H1 (cell line): Measurements from ENCODE around the gene C16orf54. TPM values are rescaled to one million over a fixed set of nuclear protein-coding genes. Genes with fewer than 3 reads are reported as not detected.

Experiments used
- CTCF ChIA-PET: fragments of 300-600 bp; sonication (Branson Sonifier 250); formaldehyde crosslinking; loops from one replicate; lab custom pipeline; 2021; ENCODE audit not compliant: partially characterized antibody; lab: Charles Lee
- POLR2A ChIA-PET: fragments of 300-600 bp; sonication (Branson Sonifier 250); formaldehyde crosslinking; loops from one replicate; lab custom pipeline; 2021; ENCODE audit warnings: inconsistent platforms; ENCODE audit not compliant: partially characterized antibody; lab: Charles Lee
- DNase-seq, 2 experiments: peaks; one replicate each; pipeline versions ENCODE4 v3.0.0 to v3.0.0-alpha.2; 2010 to 2022; ENCODE audit warnings: low spot score in 2 of 2, low read depth in 1 of 2, mixed read lengths in 1 of 2
- FAIRE-seq: peaks from 2 replicates; lab custom pipeline; 2011; peaks lifted over from hg19 to GRCh38; lab: Jason Lieb, UNC
- H2AFZ ChIP-seq: 2 replicates; pipeline ENCODE4 v1.8.1; 2012; ENCODE audit warnings: low read length, inconsistent platforms
- H2AK5ac ChIP-seq: 2 replicates; pipeline ENCODE4 v1.6.1; 2013; ENCODE audit warnings: low read depth, low read length
- H2BK120ac ChIP-seq: replicated peaks from 2 replicates; pipeline ENCODE3; 2013; ENCODE audit warnings: low read depth, low read length, inconsistent platforms
- H2BK12ac ChIP-seq: 2 replicates; pipeline ENCODE4 v1.6.1; 2013; ENCODE audit warnings: low read depth, low read length
- H2BK15ac ChIP-seq: 2 replicates; pipeline ENCODE4 v1.6.1; 2013; ENCODE audit warnings: low read length
- H2BK20ac ChIP-seq: 2 replicates; pipeline ENCODE4 v1.6.1; 2013; ENCODE audit warnings: low read length
- H2BK5ac ChIP-seq: 2 replicates; pipeline ENCODE4 v1.6.1; 2013; ENCODE audit warnings: low read depth, low read length
- H3K14ac ChIP-seq: 2 replicates; pipeline ENCODE4 v1.6.1; 2013; ENCODE audit warnings: inconsistent platforms; ENCODE audit not compliant: insufficient read length
- H3K18ac ChIP-seq: 2 replicates; pipeline ENCODE4 v1.6.1; 2013; ENCODE audit warnings: low read length; ENCODE audit errors: extremely low read depth
- H3K23ac ChIP-seq: 2 replicates; pipeline ENCODE4 v1.6.1; 2013; ENCODE audit warnings: inconsistent platforms; ENCODE audit not compliant: insufficient read length
- H3K23me2 ChIP-seq: 2 replicates; pipeline ENCODE4 v1.6.1; 2013; ENCODE audit warnings: low read depth, low read length
- H3K27ac ChIP-seq: 2 replicates; pipeline ENCODE4 v1.6.1; 2011; ENCODE audit warnings: low read depth, low read length, inconsistent platforms
- H3K27me3 ChIP-seq, 4 experiments: replicated peaks in 1 of 4; 1 replicate in 1 of 4; 2 replicates in 3 of 4; pipeline versions ENCODE4 v1.6.1 to v1.8.1; 2011 to 2013; ENCODE audit warnings: low read length in 3 of 4, mild to moderate bottlenecking in 3 of 4, inconsistent platforms in 2 of 4, mixed read lengths in 2 of 4, moderate library complexity in 1 of 4; ENCODE audit not compliant: control insufficient read depth in 3 of 4, insufficient read depth in 3 of 4; ENCODE audit errors: extremely low read depth in 1 of 4
- H3K36me3 ChIP-seq, 4 experiments: 2 replicates each; pipeline versions ENCODE4 v1.6.1 to v1.8.1; 2011 to 2013; ENCODE audit warnings: mild to moderate bottlenecking in 4 of 4, low read length in 3 of 4, moderate library complexity in 2 of 4, control low read depth in 1 of 4, inconsistent platforms in 1 of 4; ENCODE audit not compliant: insufficient read depth in 4 of 4, control insufficient read depth in 2 of 4
- H3K4ac ChIP-seq: replicated peaks from 2 replicates; pipeline ENCODE3; 2013; ENCODE audit warnings: low read length, low read depth, mixed read lengths, inconsistent platforms; ENCODE audit not compliant: insufficient read length
- H3K4me1 ChIP-seq, 4 experiments: replicated peaks in 1 of 4; 1 replicate in 1 of 4; 2 replicates in 3 of 4; pipeline versions ENCODE4 v1.6.1 to v1.8.1; 2011 to 2013; ENCODE audit warnings: low read length in 3 of 4, inconsistent platforms in 2 of 4, mixed read lengths in 1 of 4; ENCODE audit not compliant: insufficient read depth in 4 of 4, control insufficient read depth in 3 of 4
- H3K4me2 ChIP-seq, 2 experiments: 2 replicates each; pipeline versions ENCODE4 v1.6.1 to v1.8.1; 2011 to 2013; ENCODE audit warnings: low read depth in 2 of 2, low read length in 2 of 2, control low read depth in 1 of 2, inconsistent platforms in 1 of 2, mild to moderate bottlenecking in 1 of 2; ENCODE audit not compliant: insufficient read depth in 1 of 2
- H3K4me3 ChIP-seq, 4 experiments: fragments of 200-600, 300-600 bp in 1 of 4; sonication (generic), shearing (Covaris generic), sonication (Bioruptor Twin) in 1 of 4; 2 replicates each; pipeline versions ENCODE4 v1.5.1 to v1.8.1; 2011 to 2016; ENCODE audit warnings: low read length in 4 of 4, low read depth in 3 of 4, control low read depth in 2 of 4, inconsistent platforms in 2 of 4, mild to moderate bottlenecking in 2 of 4, mixed read lengths in 1 of 4, moderate library complexity in 1 of 4; ENCODE audit not compliant: insufficient read depth in 2 of 4; ENCODE audit errors: extremely low read depth in 1 of 4
- H3K56ac ChIP-seq: replicated peaks from 2 replicates; pipeline ENCODE3; 2013; ENCODE audit warnings: low read depth, mild to moderate bottlenecking, mixed read lengths, low read length, inconsistent platforms; ENCODE audit not compliant: insufficient read length
- H3K79me1 ChIP-seq: 2 replicates; pipeline ENCODE4 v1.6.1; 2013; ENCODE audit warnings: low read depth, low read length, control low read depth
- H3K79me2 ChIP-seq, 2 experiments: 2 replicates each; pipeline versions ENCODE4 v1.6.1 to v1.8.1; 2012 to 2013; ENCODE audit warnings: low read length in 2 of 2, mild to moderate bottlenecking in 2 of 2, inconsistent platforms in 1 of 2; ENCODE audit not compliant: insufficient read depth in 2 of 2, control insufficient read depth in 1 of 2
- H3K9ac ChIP-seq, 4 experiments: replicated peaks in 1 of 4; 1 replicate in 1 of 4; 2 replicates in 3 of 4; pipeline versions ENCODE4 v1.6.1 to v1.8.1; 2011 to 2013; ENCODE audit warnings: low read depth in 3 of 4, low read length in 3 of 4, control low read depth in 2 of 4, mild to moderate bottlenecking in 2 of 4, moderate library complexity in 2 of 4, inconsistent platforms in 1 of 4; ENCODE audit errors: extremely low read depth in 1 of 4
- H3K9me3 ChIP-seq, 2 experiments: 2 replicates each; pipeline versions ENCODE4 v1.6.1 to v1.8.1; 2012 to 2013; ENCODE audit warnings: mild to moderate bottlenecking in 2 of 2, moderate library complexity in 2 of 2, control low read depth in 1 of 2, inconsistent platforms in 1 of 2, low read depth in 1 of 2, low read length in 1 of 2, mixed read lengths in 1 of 2; ENCODE audit not compliant: insufficient read depth in 2 of 2
- H4K20me1 ChIP-seq, 2 experiments: replicated peaks in 1 of 2; 2 replicates each; pipeline versions ENCODE3 to v1.8.1; 2011 to 2013; ENCODE audit warnings: inconsistent platforms in 2 of 2, low read length in 2 of 2, mild to moderate bottlenecking in 1 of 2; ENCODE audit not compliant: insufficient read depth in 2 of 2, control insufficient read depth in 1 of 2
- H4K5ac ChIP-seq: 2 replicates; pipeline ENCODE4 v1.6.1; 2013; ENCODE audit warnings: low read length, low read depth, mixed read lengths, inconsistent platforms; ENCODE audit not compliant: insufficient read length
- H4K8ac ChIP-seq: 2 replicates; pipeline ENCODE4 v1.8.0; 2013; ENCODE audit warnings: mild to moderate bottlenecking, moderate library complexity, low read length, inconsistent platforms; ENCODE audit not compliant: insufficient read depth; ENCODE audit errors: extremely low read depth
- H4K91ac ChIP-seq: replicated peaks from 2 replicates; pipeline ENCODE3; 2013; ENCODE audit warnings: low read length, mixed read lengths, inconsistent platforms; ENCODE audit not compliant: insufficient read length
- CREB1 ChIP-seq: IDR thresholded peaks from 2 replicates; pipeline ENCODE4 v1.6.1; 2012; ENCODE audit warnings: inconsistent platforms
- RAD21 ChIP-seq, 2 experiments: IDR thresholded peaks in 1 of 2; conservative IDR thresholded peaks in 1 of 2; 2 replicates each; pipeline ENCODE4 v1.6.1; 2011; ENCODE audit warnings: low read depth in 2 of 2, low read length in 2 of 2, improper control_type of control experiment in 1 of 2, inconsistent platforms in 1 of 2, mild to moderate bottlenecking in 1 of 2, moderate library complexity in 1 of 2
- WGBS, 2 experiments: shearing (Covaris generic) in 1 of 2; methylation state at CpG; one replicate each; pipeline versions ENCODE4 v1.1.6 to v1.1.7; 2013 to 2015; ENCODE audit warnings: low lambda C conversion rate in 2 of 2, mixed read lengths in 2 of 2, inconsistent platforms in 1 of 2, low coverage in 1 of 2, missing lambda C conversion rate in 1 of 2; ENCODE audit not compliant: insufficient replicate concordance in 2 of 2, insufficient coverage in 1 of 2, insufficient read length in 1 of 2; ENCODE audit errors: extremely low coverage in 1 of 2, missing lambda C conversion rate in 1 of 2; 5-methylcytosine and 5-hydroxymethylcytosine counted together
- polyA plus RNA-seq, 7 experiments: library from polyadenylated mRNA; depleted of rRNA in 3 of 7; stranded (reverse) in 5 of 7; unstranded in 2 of 7; fragments of >200 nt in 5 of 7; fragments of 200-250 nt in 2 of 7; gene quantifications; 1 replicate in 5 of 7; 2 replicates in 1 of 7; 4 replicates in 1 of 7; pipeline versions ENCODE4 v1.2.1 to v1.2.3, GENCODE V29; 2011 to 2013; ENCODE audit warnings: missing spikeins in 2 of 7, mixed read lengths in 2 of 7
- total RNA-seq: library from RNA; stranded (reverse); fragmentation: NEBNext Ultra II Directional; extraction: Animal tissue kit (Norgen Biotek cat#: 25700); gene quantifications from 2 replicates; pipeline ENCODE4 v1.2.1, GENCODE V29; 2021
- TF ChIP-seq, protein P1 (sequence below), 3 experiments: IDR thresholded peaks; 1 replicate in 2 of 3; 2 replicates in 1 of 3; pipeline versions ENCODE4 v1.5.1 to v1.6.1; 2011; ENCODE audit warnings: low read length in 3 of 3, mild to moderate bottlenecking in 3 of 3, inconsistent platforms in 2 of 3, low read depth in 1 of 3, moderate library complexity in 1 of 3; ENCODE audit not compliant: insufficient read depth in 1 of 3; ENCODE audit errors: control extremely low read depth in 1 of 3

Gene C16orf54
- total and polyA plus RNA-seq, 2 of the 8 experiments (the other 6 are each of a cell fraction or from before 2014, with no cell fraction given): not detected

GRCh38 chr16:29736112-29736511 lies 9.7 kb downstream of the C16orf54 start:
- no peak overlapping the region for H3K18ac ChIP-seq
- H2BK120ac ChIP-seq: no peak overlapping the region
- H2BK5ac ChIP-seq: no peak overlapping the region
- no peak overlapping the region for H2BK15ac ChIP-seq
- DNase-seq (no peak), FAIRE-seq (no peak)
- ChIA-PET POLR2A (interaction anchor here (0.7 to 26.3 kb wide), 10 partner anchors 7 to 54 kb away, joined by 3 to 490 read pairs (median 10); partner anchors contain the start of genes C16orf54 and KIF22), CTCF (interaction anchor here (0.8 to 2.2 kb wide), 9 partner anchors 9 to 54 kb away, joined by 3 to 12 read pairs (median 3); partner anchors contain the start of gene KIF22)
- H3K27me3 ChIP-seq: no peaks in the 10 kb centered on the region
- H3K36me3 ChIP-seq: peaks cover 11 to 55% (median 21%) of the 10 kb centered on the region in 4 experiments
- no peak overlapping the region for H3K4ac ChIP-seq
- no peak overlapping the region for H4K8ac ChIP-seq
- H2AK5ac ChIP-seq: no peak overlapping the region
- H3K4me1 ChIP-seq: no peaks in the 10 kb centered on the region
- no peak overlapping the region for H3K9ac ChIP-seq
- H4K5ac ChIP-seq: no peak overlapping the region
- H3K56ac ChIP-seq: no peak overlapping the region
- H3K4me2 ChIP-seq: no peak overlapping the region
- H3K9me3 ChIP-seq: no peaks in the 10 kb centered on the region
- H3K27ac ChIP-seq: no peak overlapping the region
- no peak overlapping the region for H2AFZ ChIP-seq
- no peak overlapping the region for H3K14ac ChIP-seq
- no peak overlapping the region for H2BK12ac ChIP-seq
- TF ChIP-seq RAD21 (IDR thresholded peaks at IDR 0.05 in 1 of 2, conservative IDR thresholded peaks at IDR 0.05 in 1 of 2; ENCODE audit: low read depth in 2 of 2, low read length in 2 of 2): peak in 1 of 2 experiments; percentile 14; a peak in 1 of 4 replicates
- TF ChIP-seq, protein P1, sequence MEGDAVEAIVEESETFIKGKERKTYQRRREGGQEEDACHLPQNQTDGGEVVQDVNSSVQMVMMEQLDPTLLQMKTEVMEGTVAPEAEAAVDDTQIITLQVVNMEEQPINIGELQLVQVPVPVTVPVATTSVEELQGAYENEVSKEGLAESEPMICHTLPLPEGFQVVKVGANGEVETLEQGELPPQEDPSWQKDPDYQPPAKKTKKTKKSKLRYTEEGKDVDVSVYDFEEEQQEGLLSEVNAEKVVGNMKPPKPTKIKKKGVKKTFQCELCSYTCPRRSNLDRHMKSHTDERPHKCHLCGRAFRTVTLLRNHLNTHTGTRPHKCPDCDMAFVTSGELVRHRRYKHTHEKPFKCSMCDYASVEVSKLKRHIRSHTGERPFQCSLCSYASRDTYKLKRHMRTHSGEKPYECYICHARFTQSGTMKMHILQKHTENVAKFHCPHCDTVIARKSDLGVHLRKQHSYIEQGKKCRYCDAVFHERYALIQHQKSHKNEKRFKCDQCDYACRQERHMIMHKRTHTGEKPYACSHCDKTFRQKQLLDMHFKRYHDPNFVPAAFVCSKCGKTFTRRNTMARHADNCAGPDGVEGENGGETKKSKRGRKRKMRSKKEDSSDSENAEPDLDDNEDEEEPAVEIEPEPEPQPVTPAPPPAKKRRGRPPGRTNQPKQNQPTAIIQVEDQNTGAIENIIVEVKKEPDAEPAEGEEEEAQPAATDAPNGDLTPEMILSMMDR (IDR thresholded peaks at IDR 0.05; ENCODE audit: control extremely low read depth in 1 of 3, insufficient read depth in 1 of 3, low read depth in 1 of 3, low read length in 3 of 3): peak; percentile 20 to 44 (median 42); a peak in 3 of 4 replicates
- no peak for TF ChIP-seq CREB1
- H3K4me3 ChIP-seq: no peak overlapping the region
- peaks cover 3 to 14% of the 10 kb centered on the region in 2 experiments for H4K20me1 ChIP-seq
- no peak overlapping the region for H4K91ac ChIP-seq
- H2BK20ac ChIP-seq: no peak overlapping the region
- H3K79me1 ChIP-seq: no peaks in the 10 kb centered on the region
- peaks cover 3% of the 10 kb centered on the region; the same call in 1 of the 2 replicates for H3K23me2 ChIP-seq
- H3K23ac ChIP-seq: no peak overlapping the region
- WGBS, 2 experiments: 89% methylated on average over 5 of the region's 5 CpGs; no CpG with 5 or more reads in 1 of the 2 experiments
- no peaks in the 10 kb centered on the region; a peak in 1 of 4 replicates for H3K79me2 ChIP-seq
